ENCODE measurements around the gene CBLL2.
"Not testable (repeated sequence)": the region's sequence is repeated elsewhere in the genome, so short reads cannot be mapped to it uniquely, and the experiment has no call there.

Gene CBLL2

GRCh38 chrX:22272613-22273012 is at the start of gene CBLL2:
TSS of gene CBLL2 (plus strand) at chrX:22272913. CDS start at chrX:22272992, 79 bp downstream.
- no peak for DNase-seq

- no peak for DNase-seq
Observed at GRCh38 chrX:22234380-22234779, 38.3 kb upstream of the CBLL2 start.

- DNase-seq = no peak
Observed at GRCh38 chrX:22237479-22237878, 35.2 kb upstream of the CBLL2 start.

- DNase-seq = no peak
Observed at GRCh38 chrX:22246620-22247019, 26.1 kb upstream of the CBLL2 start.

GRCh38 chrX:22247169-22247568 is 25.5 kb upstream of the CBLL2 start:
- no peak for DNase-seq

- no peak for DNase-seq
Observed at GRCh38 chrX:22248401-22248800, 24.3 kb upstream of the CBLL2 start.

GRCh38 chrX:22249371-22249770 is 23.3 kb upstream of the CBLL2 start:
- DNase-seq = no peak

GRCh38 chrX:22268706-22269105 is 4.0 kb upstream of the CBLL2 start:
- no peak for DNase-seq

- no peak for DNase-seq
Observed at GRCh38 chrX:22273714-22274317, 1.1 kb downstream of the CBLL2 start.

GRCh38 chrX:22276781-22277180 is 4.1 kb downstream of the CBLL2 start:
- DNase-seq = no peak

- no peak for DNase-seq
Observed at GRCh38 chrX:22278375-22278774, 5.7 kb downstream of the CBLL2 start.

GRCh38 chrX:22289209-22289608 is 16.5 kb downstream of the CBLL2 start:
- DNase-seq = not testable (repeated sequence)

GRCh38 chrX:22296871-22297270 is 24.2 kb downstream of the CBLL2 start:
- no peak for DNase-seq

- no peak for DNase-seq
Observed at GRCh38 chrX:22300130-22300529, 27.4 kb downstream of the CBLL2 start.

GRCh38 chrX:22310779-22311178 is 38.1 kb downstream of the CBLL2 start:
- no peak for DNase-seq

GRCh38 chrX:22313766-22314165 is 41.1 kb downstream of the CBLL2 start:
- no peak for DNase-seq

- DNase-seq = no peak
Observed at GRCh38 chrX:22314211-22314610, 41.5 kb downstream of the CBLL2 start.

- DNase-seq = no peak
Observed at GRCh38 chrX:22314692-22315091, 42.0 kb downstream of the CBLL2 start.

GRCh38 chrX:22315151-22315550 is 42.4 kb downstream of the CBLL2 start:
- DNase-seq = no peak

GRCh38 chrX:22320236-22320873 is 47.6 kb downstream of the CBLL2 start:
- DNase-seq = no peak

GRCh38 chrX:22323541-22323940 is 50.8 kb downstream of the CBLL2 start:
- DNase-seq = no peak

All from activated CD4-positive, alpha-beta T cell treated with anti-CD3 and anti-CD28 coated beads, Interleukin-10, Interleukin-2, amounts not matched to agents 100 ng/mL and 50 ng/mL, durations not matched to agents 16 hours and 8 hours (primary cell).